SK-N-SH (cell line): ENCODE data around the gene HILPDA.

Experiments used
- EP300 ChIP-seq, 2 experiments: IDR thresholded peaks; 2 replicates each; pipeline versions ENCODE4 v1.4.0 to v1.6.1; 2012; ENCODE audit warnings: borderline replicate concordance in 1 of 2, low read depth in 1 of 2, low read length in 1 of 2
- EZH2phosphoT487 ChIP-seq: fragments of 200-600 bp; sonication (generic); IDR thresholded peaks from 2 replicates; pipeline ENCODE4 v1.6.1; 2017; ENCODE audit warnings: low read depth, mixed run types, mild to moderate bottlenecking, antibody characterized with exemption, moderate library complexity, borderline replicate concordance
- FOXJ3 ChIP-seq: sonication (generic); formaldehyde crosslinking; IDR thresholded peaks from 2 replicates; pipeline ENCODE4 v1.5.1; 2020; ENCODE audit warnings: mild to moderate bottlenecking, missing genetic modification reagents
- MXI1 ChIP-seq: IDR thresholded peaks from 2 replicates; pipeline ENCODE4 v1.6.1; 2012; ENCODE audit warnings: mild to moderate bottlenecking, low read depth, low read length, improper control_type of control experiment
- RXRA ChIP-seq: IDR thresholded peaks from 2 replicates; pipeline ENCODE4 v1.4.0; 2012; ENCODE audit warnings: low read depth, mild to moderate bottlenecking, borderline replicate concordance
- TCF12 ChIP-seq: IDR thresholded peaks from 2 replicates; pipeline ENCODE4 v1.4.0; 2012
- TF ChIP-seq, protein P1 (sequence below): fragments of 150-350 bp; IDR thresholded peaks from 2 replicates; pipeline ENCODE4 v1.6.1; 2017; ENCODE audit warnings: antibody characterized with exemption, low read length, low read depth, borderline replicate concordance
- TF ChIP-seq, protein P2 (sequence below): fragments of 200-600 bp; sonication (generic); IDR thresholded peaks from 2 replicates; pipeline ENCODE4 v1.6.1; 2017; ENCODE audit warnings: antibody characterized with exemption, mild to moderate bottlenecking, moderate library complexity

DNA sequence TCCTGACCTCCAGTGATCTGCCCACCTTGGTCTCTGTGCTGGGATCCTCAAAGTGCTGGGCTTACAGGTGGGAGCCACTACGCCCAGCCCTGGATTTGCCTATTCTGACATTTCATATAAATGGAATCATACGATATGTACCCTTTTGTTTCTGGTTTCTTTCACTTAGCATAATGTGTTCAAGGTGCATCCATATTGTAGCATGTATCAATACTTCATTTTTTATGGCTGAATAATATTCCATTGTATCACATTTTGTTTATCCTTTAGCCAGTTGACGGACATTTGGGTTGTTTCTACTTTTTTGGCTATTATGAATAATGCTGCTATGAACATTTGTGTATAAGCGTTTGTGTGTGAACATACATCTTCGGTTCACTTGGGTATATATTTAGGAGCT lies 4.8 kb upstream of the HILPDA start:
- TF ChIP-seq MXI1 (no peak), RXRA (no peak), FOXJ3 (no peak), EP300 (IDR thresholded peaks at IDR 0.05; ENCODE audit: borderline replicate concordance in 1 of 2, low read depth in 1 of 2, low read length in 1 of 2) (no peak), EZH2phosphoT487 (no peak), TCF12 (no peak)
- TF ChIP-seq, protein P1, sequence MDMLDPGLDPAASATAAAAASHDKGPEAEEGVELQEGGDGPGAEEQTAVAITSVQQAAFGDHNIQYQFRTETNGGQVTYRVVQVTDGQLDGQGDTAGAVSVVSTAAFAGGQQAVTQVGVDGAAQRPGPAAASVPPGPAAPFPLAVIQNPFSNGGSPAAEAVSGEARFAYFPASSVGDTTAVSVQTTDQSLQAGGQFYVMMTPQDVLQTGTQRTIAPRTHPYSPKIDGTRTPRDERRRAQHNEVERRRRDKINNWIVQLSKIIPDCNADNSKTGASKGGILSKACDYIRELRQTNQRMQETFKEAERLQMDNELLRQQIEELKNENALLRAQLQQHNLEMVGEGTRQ = no peak
- TF ChIP-seq, protein P2, sequence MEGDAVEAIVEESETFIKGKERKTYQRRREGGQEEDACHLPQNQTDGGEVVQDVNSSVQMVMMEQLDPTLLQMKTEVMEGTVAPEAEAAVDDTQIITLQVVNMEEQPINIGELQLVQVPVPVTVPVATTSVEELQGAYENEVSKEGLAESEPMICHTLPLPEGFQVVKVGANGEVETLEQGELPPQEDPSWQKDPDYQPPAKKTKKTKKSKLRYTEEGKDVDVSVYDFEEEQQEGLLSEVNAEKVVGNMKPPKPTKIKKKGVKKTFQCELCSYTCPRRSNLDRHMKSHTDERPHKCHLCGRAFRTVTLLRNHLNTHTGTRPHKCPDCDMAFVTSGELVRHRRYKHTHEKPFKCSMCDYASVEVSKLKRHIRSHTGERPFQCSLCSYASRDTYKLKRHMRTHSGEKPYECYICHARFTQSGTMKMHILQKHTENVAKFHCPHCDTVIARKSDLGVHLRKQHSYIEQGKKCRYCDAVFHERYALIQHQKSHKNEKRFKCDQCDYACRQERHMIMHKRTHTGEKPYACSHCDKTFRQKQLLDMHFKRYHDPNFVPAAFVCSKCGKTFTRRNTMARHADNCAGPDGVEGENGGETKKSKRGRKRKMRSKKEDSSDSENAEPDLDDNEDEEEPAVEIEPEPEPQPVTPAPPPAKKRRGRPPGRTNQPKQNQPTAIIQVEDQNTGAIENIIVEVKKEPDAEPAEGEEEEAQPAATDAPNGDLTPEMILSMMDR = no peak
